ENCODE measurements around the gene ATP13A2. TPM values are rescaled to one million over a fixed set of nuclear protein-coding genes. Genes with fewer than 3 reads are reported as not detected.

Gene ATP13A2
- total RNA-seq, 2 experiments from 2014 or later = 25.0 to 28.8 TPM

DNA sequence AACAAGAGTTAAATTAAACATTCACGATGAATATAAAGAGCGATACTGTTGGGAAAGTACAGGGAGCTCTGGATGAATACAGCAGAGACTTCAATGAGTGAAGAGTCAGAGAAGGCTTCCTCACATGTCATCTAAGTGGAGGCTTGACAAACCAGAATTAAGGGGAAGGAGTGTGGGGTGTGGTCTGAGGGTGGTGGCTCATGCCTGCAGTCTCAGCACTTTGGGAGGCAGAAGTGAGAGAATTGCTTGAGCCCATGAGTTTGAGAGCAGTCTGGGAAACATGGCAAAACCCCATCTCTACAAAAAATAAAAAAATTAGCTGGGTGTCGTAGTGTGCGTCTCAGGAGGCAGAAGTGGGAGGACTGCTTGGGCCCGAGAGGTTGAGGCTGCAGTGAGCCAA lies 33.4 kb upstream of the ATP13A2 start:
- no peak overlapping the region for H3K27ac ChIP-seq (ENCODE audit: low read depth, low read length, poor library complexity, severe bottlenecking)
- H3K9me3 ChIP-seq (ENCODE audit: low read length) = no peaks in the 10 kb centered on the region
- ChIA-PET CTCF (ENCODE audit: unreplicated experiment) (no interaction called here), POLR2A (interaction anchor here (0.5 kb wide), 2 partner anchors 1139 to 1322 kb away, joined by 4 read pairs; no protein-coding TSS in a partner anchor)
- DNase-seq (ENCODE audit: low spot score) = no peak
- no peak overlapping the region for H2AFZ ChIP-seq (ENCODE audit: low read length)
- intact Hi-C loops (cut with micrococcal nuclease; ENCODE audit: unreplicated experiment) = loop anchor here (5.0 kb wide), 1 partner anchor 133 kb away; no protein-coding TSS in a partner anchor
- peaks cover 29% of the 10 kb centered on the region for H3K79me2 ChIP-seq (ENCODE audit: insufficient read depth, low read depth, low read length)
- H3K9me2 ChIP-seq (ENCODE audit: insufficient read depth, low read length) = no peaks in the 10 kb centered on the region
- peaks cover 74% of the 10 kb centered on the region for H3K36me3 ChIP-seq (ENCODE audit: insufficient read depth, low read length)
- BruUV-seq (replicated peaks) = no TSS peak
- H3K4me1 ChIP-seq (ENCODE audit: insufficient read depth, low read length, poor library complexity, severe bottlenecking) = peaks cover 6% of the 10 kb centered on the region
- TF ChIP-seq, protein P1, sequence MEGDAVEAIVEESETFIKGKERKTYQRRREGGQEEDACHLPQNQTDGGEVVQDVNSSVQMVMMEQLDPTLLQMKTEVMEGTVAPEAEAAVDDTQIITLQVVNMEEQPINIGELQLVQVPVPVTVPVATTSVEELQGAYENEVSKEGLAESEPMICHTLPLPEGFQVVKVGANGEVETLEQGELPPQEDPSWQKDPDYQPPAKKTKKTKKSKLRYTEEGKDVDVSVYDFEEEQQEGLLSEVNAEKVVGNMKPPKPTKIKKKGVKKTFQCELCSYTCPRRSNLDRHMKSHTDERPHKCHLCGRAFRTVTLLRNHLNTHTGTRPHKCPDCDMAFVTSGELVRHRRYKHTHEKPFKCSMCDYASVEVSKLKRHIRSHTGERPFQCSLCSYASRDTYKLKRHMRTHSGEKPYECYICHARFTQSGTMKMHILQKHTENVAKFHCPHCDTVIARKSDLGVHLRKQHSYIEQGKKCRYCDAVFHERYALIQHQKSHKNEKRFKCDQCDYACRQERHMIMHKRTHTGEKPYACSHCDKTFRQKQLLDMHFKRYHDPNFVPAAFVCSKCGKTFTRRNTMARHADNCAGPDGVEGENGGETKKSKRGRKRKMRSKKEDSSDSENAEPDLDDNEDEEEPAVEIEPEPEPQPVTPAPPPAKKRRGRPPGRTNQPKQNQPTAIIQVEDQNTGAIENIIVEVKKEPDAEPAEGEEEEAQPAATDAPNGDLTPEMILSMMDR (conservative IDR thresholded peaks at IDR 0.05; ENCODE audit: low read length) = no peak
- no peak for TF ChIP-seq EZH2phosphoT487 (IDR thresholded peaks at IDR 0.05; ENCODE audit: borderline replicate concordance, low read depth, low read length)
- no peaks in the 10 kb centered on the region; the same call in 1 of the 2 replicates for H4K20me1 ChIP-seq (ENCODE audit: insufficient read depth, low read length)
- H3K4me2 ChIP-seq (ENCODE audit: low read length) = no peak overlapping the region
- no peak overlapping the region for H3K4me3 ChIP-seq (ENCODE audit: low read depth, low read length, poor library complexity, severe bottlenecking)

DNA sequence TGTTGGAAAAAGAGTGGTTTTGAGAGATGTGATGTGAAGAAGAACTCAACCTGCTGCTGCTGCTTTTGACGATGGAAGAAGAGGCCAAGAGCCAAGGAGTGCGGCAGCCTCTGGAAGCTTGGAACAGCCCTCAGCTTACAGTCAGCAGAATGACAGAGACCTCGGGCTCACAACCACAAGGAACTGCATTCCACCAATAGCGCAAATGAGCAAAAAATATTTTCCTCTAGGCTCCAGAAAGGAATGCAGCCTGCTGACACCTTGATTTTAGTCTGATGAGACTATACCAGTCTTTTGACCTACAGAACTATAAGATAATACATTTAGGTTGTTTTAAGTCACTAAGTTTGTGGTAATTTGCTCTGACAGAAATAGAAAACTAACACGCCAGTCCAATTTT lies 31.9 kb upstream of the ATP13A2 start:
- CTCF ChIA-PET (ENCODE audit: unreplicated experiment) = no interaction called here
- peaks cover 21% of the 10 kb centered on the region for H3K79me2 ChIP-seq (ENCODE audit: insufficient read depth, low read depth, low read length)
- POLR2A ChIA-PET = no interaction called here
- H3K4me3 ChIP-seq (ENCODE audit: low read depth, low read length, poor library complexity, severe bottlenecking) = no peak overlapping the region
- H2AFZ ChIP-seq (ENCODE audit: low read length) = no peak overlapping the region
- H3K27ac ChIP-seq (ENCODE audit: low read depth, low read length, poor library complexity, severe bottlenecking) = no peak overlapping the region
- BruUV-seq (replicated peaks) = no TSS peak
- DNase-seq (ENCODE audit: low spot score) = no peak
- no peaks in the 10 kb centered on the region for H3K9me2 ChIP-seq (ENCODE audit: insufficient read depth, low read length)
- no peaks in the 10 kb centered on the region for H3K9me3 ChIP-seq (ENCODE audit: low read length)
- H4K20me1 ChIP-seq (ENCODE audit: insufficient read depth, low read length) = no peaks in the 10 kb centered on the region; the same call in 1 of the 2 replicates
- H3K4me1 ChIP-seq (ENCODE audit: insufficient read depth, low read length, poor library complexity, severe bottlenecking) = peaks cover 6% of the 10 kb centered on the region
- intact Hi-C loops (cut with micrococcal nuclease; ENCODE audit: unreplicated experiment) = no loop called here
- TF ChIP-seq EZH2phosphoT487 (IDR thresholded peaks at IDR 0.05; ENCODE audit: borderline replicate concordance, low read depth, low read length) = no peak
- TF ChIP-seq, protein P1 (conservative IDR thresholded peaks at IDR 0.05; ENCODE audit: low read length) = no peak
- H3K4me2 ChIP-seq (ENCODE audit: low read length) = no peak overlapping the region
- peaks cover 76% of the 10 kb centered on the region for H3K36me3 ChIP-seq (ENCODE audit: insufficient read depth, low read length)

DNA sequence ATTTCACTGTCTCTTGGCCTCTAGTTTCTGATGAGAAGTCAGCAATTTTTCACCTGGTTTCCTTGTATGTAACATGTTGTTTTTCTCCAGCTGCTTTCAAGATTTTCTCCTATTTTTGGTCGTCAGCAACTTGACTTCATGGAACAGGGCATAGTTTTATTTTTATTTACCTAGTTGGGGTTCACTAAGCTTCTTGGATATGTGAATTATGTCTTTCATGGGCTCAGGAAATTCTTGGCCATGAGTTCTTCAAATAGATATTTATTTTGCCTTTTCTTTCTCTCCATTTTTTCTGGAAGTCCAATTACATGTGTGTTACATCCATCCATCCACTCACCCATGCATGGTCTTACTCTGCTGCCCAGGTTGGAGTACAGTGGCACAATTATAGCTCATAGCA lies 28.4 kb upstream of the ATP13A2 start:
- Histone ChIP-seq H3K9me2 (ENCODE audit: insufficient read depth, low read length) (no peaks in the 10 kb centered on the region), H3K4me3 (ENCODE audit: low read depth, low read length, poor library complexity, severe bottlenecking) (no peak overlapping the region), H3K27ac (ENCODE audit: low read depth, low read length, poor library complexity, severe bottlenecking) (no peak overlapping the region), H3K4me1 (ENCODE audit: insufficient read depth, low read length, poor library complexity, severe bottlenecking) (no peaks in the 10 kb centered on the region), H2AFZ (ENCODE audit: low read length) (no peak overlapping the region), H3K9me3 (ENCODE audit: low read length) (no peaks in the 10 kb centered on the region), H4K20me1 (ENCODE audit: insufficient read depth, low read length) (no peaks in the 10 kb centered on the region), H3K36me3 (ENCODE audit: insufficient read depth, low read length) (peaks cover 86% of the 10 kb centered on the region), H3K4me2 (ENCODE audit: low read length) (no peak overlapping the region), H3K79me2 (ENCODE audit: insufficient read depth, low read depth, low read length) (peaks cover 20% of the 10 kb centered on the region; the same call in 1 of the 2 replicates)
- POLR2A ChIA-PET = interaction anchor here (1.1 kb wide), 1 partner anchor 8 kb away, joined by 3 read pairs; no protein-coding TSS in a partner anchor
- intact Hi-C loops (cut with micrococcal nuclease; ENCODE audit: unreplicated experiment) = no loop called here
- no TSS peak for BruUV-seq (replicated peaks)
- TF ChIP-seq EZH2phosphoT487 (IDR thresholded peaks at IDR 0.05; ENCODE audit: borderline replicate concordance, low read depth, low read length) = no peak
- TF ChIP-seq, protein P1 (conservative IDR thresholded peaks at IDR 0.05; ENCODE audit: low read length) = no peak
- no peak for DNase-seq (ENCODE audit: low spot score)
- CTCF ChIA-PET (ENCODE audit: unreplicated experiment) = no interaction called here
